ENCODE measurements around the gene GRID2.

Gene GRID2

DNA sequence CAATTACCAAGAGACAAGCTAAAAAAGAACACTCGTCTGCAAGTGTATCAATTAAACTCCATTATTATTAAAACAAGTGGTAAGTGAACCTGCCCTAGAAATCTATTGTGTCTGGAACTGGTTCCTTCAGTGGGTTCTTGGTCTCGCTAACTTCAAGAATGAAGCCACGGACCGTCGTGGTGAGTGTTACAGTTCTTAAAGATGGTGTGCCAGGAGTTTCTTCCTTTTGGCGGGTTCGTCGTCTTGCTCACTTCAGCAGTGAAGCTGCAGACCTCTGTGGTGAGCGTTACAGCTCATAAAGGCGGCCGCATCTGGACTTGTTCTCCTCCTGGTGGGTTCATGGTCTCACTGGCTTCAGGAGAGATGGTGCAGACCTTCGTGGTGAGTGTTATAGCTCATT lies 231.8 kb downstream of the GRID2 start:
- no peak for DNase-seq

GRCh38 chr4:92551616-92552015 lies 247.8 kb downstream of the GRID2 start:
- DNase-seq: no peak

GRCh38 chr4:92566269-92566668 lies 262.5 kb downstream of the GRID2 start:
- DNase-seq: no peak

DNA sequence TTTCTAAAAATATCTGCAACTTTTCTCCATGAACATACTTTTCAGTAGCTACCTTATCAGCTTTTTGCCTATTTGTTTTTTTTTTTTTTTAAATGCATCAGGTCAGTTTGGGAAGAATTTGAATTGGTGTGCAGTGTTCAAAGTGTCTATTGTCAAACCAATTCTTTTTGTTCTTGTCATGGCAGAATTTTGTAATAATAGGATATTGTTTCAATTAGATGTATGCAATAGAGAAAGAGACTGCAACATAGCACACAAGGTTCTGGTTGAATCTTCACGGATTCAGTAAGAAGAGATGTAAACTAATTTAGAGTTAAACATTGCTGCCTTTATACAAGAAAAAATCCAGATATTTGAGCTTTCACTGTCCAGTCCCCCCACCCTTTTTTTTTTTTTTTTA lies 277.1 kb downstream of the GRID2 start:
- DNase-seq: no peak

DNA sequence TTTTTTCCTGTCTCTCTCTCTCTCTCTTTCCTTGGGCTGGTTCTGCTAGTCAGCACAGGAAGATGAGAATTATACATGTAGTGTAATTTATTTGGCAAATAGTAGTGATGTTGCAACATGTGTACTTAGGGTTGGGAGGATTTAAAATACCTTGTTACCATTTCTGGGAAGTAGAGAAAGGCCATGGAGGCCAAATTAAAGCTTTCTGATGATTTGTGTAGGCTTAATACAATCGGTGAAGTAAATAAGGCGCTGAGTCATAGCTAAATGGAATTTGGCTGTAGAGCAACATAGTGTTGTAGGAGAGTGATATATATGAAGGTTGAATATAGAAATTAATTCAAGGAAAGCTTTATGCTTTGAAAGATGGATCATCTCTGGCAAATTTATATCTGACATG lies 295.3 kb downstream of the GRID2 start:
- DNase-seq: no peak

DNA sequence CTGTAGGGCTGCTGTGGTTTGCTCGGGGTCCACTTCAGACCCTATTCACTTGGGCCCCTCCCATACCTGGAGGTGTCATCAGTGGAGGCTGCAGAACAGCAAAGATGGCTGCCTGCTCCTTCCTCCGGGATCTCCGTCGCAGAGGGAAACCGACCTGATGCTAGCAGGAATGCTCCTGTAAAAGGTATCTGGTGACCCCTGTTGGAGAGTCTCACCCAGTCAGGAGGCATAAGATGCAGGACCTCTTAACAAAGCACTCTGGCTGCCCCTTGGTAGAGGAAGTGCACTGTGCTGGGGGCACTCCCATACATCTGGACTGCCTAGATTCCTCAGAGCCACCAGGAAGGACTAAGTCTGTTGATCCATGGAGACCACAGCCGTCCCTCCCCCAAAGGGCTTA lies 296.9 kb downstream of the GRID2 start:
- no peak for DNase-seq

DNA sequence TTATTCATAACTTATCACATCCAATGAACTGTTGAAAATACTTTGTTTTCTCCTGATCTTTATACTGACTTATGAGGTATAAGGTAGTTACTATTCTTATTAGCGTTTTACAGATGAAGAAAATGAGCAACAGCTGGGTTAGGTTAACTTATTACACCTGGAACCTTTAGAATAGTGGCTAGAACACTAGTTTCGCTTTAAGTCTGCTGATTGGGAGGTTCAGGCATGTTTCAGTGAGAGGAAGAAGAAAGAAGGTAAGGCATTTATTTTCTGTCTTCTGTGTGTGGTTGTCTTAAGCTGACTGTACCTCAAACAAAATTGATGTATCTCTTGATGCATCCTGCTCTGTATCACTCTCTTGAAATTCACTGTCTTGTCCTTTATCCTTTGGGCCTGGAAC lies 302.5 kb downstream of the GRID2 start:
- DNase-seq: no peak

GRCh38 chr4:92615049-92615448 lies 311.3 kb downstream of the GRID2 start:
- no peak for DNase-seq

- DNase-seq: no peak
Observed at GRCh38 chr4:92618968-92619367, 315.2 kb downstream of the GRID2 start.

- DNase-seq: no peak
Observed at GRCh38 chr4:92629302-92629701, 325.5 kb downstream of the GRID2 start.

DNA sequence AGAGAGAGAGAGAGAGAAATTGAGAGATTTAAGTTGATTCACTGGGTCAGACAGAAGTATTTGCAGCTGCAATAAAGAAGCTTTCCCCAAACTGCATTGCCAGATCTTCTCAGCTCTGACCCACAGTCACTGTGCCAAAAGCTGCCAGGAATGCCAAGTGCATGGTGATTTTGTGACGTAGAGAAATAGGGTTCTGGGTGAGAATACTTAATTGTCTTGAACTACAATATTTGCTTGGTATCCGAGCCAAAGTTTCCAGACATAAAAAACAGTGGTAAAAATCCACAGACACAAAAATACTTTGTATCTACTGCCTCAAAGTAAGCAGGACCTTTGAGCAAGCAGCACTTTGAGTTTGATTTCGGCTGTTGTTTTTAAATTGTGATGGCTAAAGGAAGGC lies 331.1 kb downstream of the GRID2 start:
- no peak for DNase-seq

GRCh38 chr4:92636038-92636806 lies 332.5 kb downstream of the GRID2 start:
- no peak for DNase-seq

GRCh38 chr4:92641409-92641808 lies 337.6 kb downstream of the GRID2 start:
- DNase-seq: no peak

DNA sequence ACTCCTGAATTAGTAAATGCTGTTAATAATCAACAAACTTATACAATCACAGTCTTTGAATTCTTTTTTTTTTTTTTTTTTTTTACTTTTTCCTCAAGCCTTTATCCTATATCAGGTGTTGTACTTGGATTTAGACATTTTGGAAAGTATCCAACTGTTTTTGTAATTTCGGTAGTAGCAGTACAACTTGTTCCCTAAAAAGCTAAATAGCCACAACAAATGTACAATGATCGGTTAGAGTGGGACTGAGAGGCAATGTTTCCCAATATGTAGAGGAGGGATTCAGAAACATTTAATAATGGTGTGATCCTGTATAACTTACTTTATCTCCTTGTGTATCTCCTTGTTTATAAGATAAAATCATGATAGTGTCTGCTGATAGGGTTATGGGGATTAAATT lies 343.1 kb downstream of the GRID2 start:
- no peak for DNase-seq

GRCh38 chr4:92651536-92651935 lies 347.8 kb downstream of the GRID2 start:
- no peak for DNase-seq

DNA sequence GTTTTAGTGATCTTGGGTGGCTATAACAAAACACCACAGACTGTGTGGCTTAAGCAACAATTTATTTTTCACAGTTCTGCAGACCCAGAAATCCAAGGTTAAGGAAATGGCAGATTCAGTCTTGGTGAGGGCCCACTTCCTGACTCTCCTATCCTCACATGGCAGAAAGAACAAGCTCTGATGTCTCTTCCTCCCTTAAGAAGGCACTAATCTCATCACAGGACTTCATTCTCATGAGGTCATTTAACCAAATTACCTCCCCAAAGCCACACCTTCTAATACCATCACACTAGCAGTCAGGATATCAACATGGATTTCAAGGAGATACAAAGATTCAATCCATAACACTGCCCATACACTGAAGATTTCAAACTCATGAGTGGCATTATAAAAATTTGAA lies 350.3 kb downstream of the GRID2 start:
- DNase-seq: no peak

DNA sequence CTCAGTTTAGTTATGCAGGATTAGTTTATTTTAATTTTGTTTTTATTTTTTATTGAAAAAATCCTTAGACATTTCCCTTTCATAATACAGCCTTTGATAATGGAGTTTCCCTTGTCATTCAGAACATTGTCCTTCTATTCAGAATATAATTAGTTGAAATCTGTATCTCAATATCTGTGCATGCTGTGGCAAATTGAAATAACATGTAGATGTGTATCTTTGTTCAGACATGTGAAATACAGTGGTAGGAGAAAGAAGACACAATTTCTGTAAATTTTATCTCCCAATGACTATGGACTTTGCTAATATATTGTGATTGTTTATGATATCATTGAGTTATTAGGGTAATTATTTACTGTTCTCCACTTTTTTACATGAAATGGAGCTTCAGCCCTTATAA lies 353.9 kb downstream of the GRID2 start:
- DNase-seq: no peak

DNA sequence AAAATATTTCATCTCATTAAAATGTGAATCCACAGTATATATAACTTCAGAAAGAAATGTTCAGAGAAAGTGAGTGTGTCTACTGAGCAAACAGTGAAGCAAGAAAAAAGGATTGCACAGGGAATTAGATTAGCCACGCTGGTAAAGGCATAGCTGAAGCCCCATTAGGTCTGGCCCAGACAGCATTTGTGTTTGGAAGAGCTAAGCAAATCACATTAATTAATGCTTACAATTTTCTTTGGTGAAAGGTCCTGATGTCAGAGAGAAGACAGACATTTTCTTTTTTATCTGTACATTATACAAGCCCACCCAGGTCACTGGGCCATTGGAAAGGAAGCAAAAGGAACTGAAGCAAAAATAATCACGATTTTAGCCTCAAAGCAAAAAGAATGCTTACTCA lies 354.6 kb downstream of the GRID2 start:
- no peak for DNase-seq

DNA sequence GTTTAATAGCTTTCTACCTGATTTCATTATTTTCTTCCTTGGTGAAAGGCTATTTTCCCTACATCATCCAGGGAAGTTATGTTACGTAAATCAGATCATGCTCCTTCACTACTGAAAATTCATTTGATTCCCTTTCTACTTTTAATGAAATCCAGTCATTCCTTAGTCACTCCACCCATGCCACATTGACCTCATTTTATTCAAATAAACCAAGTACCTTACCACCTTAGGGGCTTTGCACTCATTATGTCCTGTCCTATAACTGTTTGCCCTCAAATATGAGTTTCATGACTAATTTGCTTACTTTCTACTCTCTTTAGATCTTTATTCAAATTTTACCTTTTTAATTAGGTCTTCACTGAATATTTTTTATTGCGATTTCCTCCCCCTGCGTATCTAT lies 374.0 kb downstream of the GRID2 start:
- no peak for DNase-seq

DNA sequence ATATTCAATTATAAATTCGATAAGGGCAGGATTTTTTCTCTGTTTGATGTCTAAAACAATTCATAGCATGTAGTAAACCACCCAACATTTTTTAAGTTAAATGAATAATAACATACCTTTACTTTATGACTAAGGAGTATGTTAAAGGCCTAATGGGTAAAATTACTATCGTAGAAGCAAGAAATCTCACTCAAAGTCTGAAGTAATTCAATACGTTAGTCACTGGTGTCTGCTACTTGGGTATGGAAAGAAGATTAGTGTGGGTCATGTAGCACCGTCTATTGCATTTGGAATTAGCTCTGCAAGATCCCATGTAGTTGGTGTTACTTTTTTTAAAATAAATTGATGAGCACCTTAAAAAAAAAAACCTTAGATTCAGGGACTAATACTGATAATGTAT lies 374.5 kb downstream of the GRID2 start:
- no peak for DNase-seq

- DNase-seq: no peak
Observed at GRCh38 chr4:92679149-92679548, 375.4 kb downstream of the GRID2 start.

DNA sequence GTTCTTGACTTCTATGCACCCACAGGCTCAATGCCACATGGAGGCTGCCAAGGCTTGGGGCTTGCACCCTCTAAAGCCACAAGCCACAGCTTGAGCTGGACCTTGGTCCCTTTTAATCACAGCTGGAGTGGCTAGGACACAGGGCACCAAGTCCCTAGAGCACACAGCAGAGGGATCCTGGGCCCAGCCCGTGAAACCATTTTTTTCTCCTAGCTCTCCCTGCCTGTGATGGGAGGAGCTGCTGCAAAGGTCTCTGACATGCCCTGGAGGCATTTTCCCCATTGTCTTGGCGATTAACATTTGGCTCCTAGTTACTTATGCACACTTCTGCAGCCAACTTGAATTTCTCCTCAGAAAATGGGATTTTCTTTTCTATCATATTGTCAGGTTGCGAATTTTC lies 410.9 kb downstream of the GRID2 start:
- DNase-seq: no peak

DNA sequence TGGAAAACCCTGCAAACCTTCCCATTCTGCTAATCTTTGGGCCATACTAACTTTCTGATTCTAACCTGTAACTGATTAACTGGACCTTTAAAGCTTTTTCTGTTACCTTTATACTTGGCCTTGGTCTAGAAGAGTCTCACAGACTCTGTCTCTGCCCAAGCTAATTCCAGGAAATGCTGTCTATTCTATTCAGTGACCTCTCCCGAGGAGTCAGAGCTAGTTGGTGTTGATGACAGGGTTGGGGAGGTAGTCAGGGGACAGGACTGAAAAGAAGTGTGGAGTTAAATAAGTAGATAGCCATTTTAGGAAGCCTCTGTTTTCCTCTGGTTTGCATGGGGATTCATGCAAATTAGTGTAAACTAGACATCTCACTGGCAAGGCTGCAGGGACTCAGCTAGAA lies 429.5 kb downstream of the GRID2 start:
- no peak for DNase-seq

- no peak for DNase-seq
Observed at GRCh38 chr4:92735025-92735665, 431.4 kb downstream of the GRID2 start.

DNA sequence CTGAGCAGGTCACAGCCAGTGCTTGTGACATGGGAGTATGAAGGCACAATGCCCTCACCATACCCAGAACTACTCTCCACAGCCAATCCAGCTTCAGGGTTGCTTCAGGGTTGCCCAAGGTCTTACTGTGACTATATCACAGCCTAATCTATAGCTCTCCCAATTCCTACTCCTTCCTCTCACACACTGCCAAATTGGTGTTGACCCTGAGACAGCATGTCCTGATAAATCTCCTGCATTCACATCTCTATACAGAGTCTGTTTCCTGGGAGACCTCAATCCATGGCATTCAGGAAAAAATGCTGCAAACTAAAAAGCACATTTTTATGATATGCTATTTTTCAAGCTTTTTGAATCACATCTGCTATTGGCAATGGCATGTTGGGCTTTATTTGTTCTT lies 456.7 kb downstream of the GRID2 start:
- DNase-seq: no peak

Measured in CD4-positive, alpha-beta T cell treated with Interleukin-4 for 1 hour (primary cell).